ENCODE results near the gene TTYH2.
A peak's percentile ranks its signal among the peaks of the same experiment; 100 is the strongest.

TTYH2 gene

GRCh38 chr17:74216505-74216904 is 3.1 kb downstream of the TTYH2 start:
- no peak for DNase-seq (ENCODE audit: low spot score)

- DNase-seq (ENCODE audit: low spot score): no peak
These were observed 3.8 kb downstream of the TTYH2 start for GRCh38 chr17:74217037-74217730.

- no peak for DNase-seq (ENCODE audit: low spot score)
These were observed 4.5 kb downstream of the TTYH2 start for GRCh38 chr17:74217888-74218287.

- DNase-seq (ENCODE audit: low spot score): no peak
These were observed 5.1 kb downstream of the TTYH2 start for GRCh38 chr17:74218436-74218835.

GRCh38 chr17:74219576-74220133 is 6.3 kb downstream of the TTYH2 start:
- no peak for DNase-seq (ENCODE audit: low spot score)

- no peak for DNase-seq (ENCODE audit: low spot score)
These were observed 6.8 kb downstream of the TTYH2 start for GRCh38 chr17:74220219-74220618.

GRCh38 chr17:74220946-74221818 is 7.8 kb downstream of the TTYH2 start:
- no peak for DNase-seq (ENCODE audit: low spot score)

GRCh38 chr17:74222399-74222798 is 9.0 kb downstream of the TTYH2 start:
- no peak for DNase-seq (ENCODE audit: low spot score)

GRCh38 chr17:74223901-74224300 is 10.5 kb downstream of the TTYH2 start:
- DNase-seq (ENCODE audit: low spot score): no peak

GRCh38 chr17:74224959-74225725 is 11.8 kb downstream of the TTYH2 start:
- no peak for DNase-seq (ENCODE audit: low spot score)

- DNase-seq (ENCODE audit: low spot score): no peak
These were observed 12.9 kb downstream of the TTYH2 start for GRCh38 chr17:74226252-74226651.

GRCh38 chr17:74227271-74228080 is 14.1 kb downstream of the TTYH2 start:
- DNase-seq (ENCODE audit: low spot score): no peak

- no peak for DNase-seq (ENCODE audit: low spot score)
These were observed 15.1 kb downstream of the TTYH2 start for GRCh38 chr17:74228306-74228978.

GRCh38 chr17:74230896-74231295 is 17.5 kb downstream of the TTYH2 start:
- no peak for DNase-seq (ENCODE audit: low spot score)

- no peak for DNase-seq (ENCODE audit: low spot score)
These were observed 18.8 kb downstream of the TTYH2 start for GRCh38 chr17:74231928-74232907.

- DNase-seq (ENCODE audit: low spot score): no peak
These were observed 20.6 kb downstream of the TTYH2 start for GRCh38 chr17:74233937-74234336.

- DNase-seq (ENCODE audit: low spot score): no peak
These were observed 21.1 kb downstream of the TTYH2 start for GRCh38 chr17:74234486-74234885.

- DNase-seq (ENCODE audit: low spot score): peak; percentile 92
These were observed 21.7 kb downstream of the TTYH2 start for GRCh38 chr17:74235040-74235581.

- DNase-seq (ENCODE audit: low spot score): peak; percentile 67
These were observed 22.6 kb downstream of the TTYH2 start for GRCh38 chr17:74235911-74236371.
